Measurements from ENCODE around the gene CACNA1G. TPM values are rescaled to one million over a fixed set of nuclear protein-coding genes. Genes with fewer than 3 reads are reported as not detected.

Gene CACNA1G
- total and polyA plus RNA-seq, 5 donors: 4.3 to 14.8 (median 4.5) TPM

DNA sequence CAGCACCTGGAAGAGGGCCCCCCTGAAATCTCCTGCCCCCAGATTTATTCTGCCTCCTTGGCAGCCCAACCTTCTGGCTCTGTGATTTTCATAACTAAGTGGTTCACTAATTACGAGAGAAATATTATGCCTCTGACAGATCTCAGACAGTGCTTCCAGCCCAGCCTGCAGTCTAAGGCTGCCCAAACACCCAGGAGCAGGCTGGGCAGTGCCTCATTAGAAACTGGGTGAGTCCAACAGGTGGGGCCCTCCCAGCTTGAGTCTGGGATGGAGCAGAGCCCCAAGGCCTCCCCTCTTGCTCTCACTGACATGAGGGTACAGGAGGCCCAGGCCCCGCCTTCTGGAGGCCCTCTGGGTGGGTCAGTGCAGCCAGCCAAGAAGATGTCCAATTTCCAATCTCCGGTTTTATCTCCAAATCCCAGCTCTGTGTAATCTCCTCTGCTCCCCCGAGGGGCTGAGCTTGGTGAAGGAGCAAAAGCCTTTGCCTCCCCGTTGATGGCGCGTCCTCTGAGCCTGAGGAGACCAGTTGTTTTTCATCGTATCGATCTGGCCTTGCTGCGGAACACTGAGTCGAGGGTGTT lies 54.0 kb downstream of the CACNA1G start:
- H3K9me3 ChIP-seq (ENCODE audit: control insufficient read depth, low read length): no peaks in the 10 kb centered on the region
- no peak for DNase-seq
- H3K27ac ChIP-seq (ENCODE audit: low read length): no peak overlapping the region
- WGBS: 72% methylated on average over 11 of the region's 11 CpGs
- H3K27me3 ChIP-seq (ENCODE audit: control insufficient read depth, insufficient read depth): no peaks in the 10 kb centered on the region
- ATAC-seq: no peak
- H3K4me1 ChIP-seq (ENCODE audit: control insufficient read depth, insufficient read depth, low read length): no peaks in the 10 kb centered on the region
- no peak overlapping the region for H3K4me3 ChIP-seq (ENCODE audit: low read length)
- intact Hi-C loops (cut with DNase I): loop anchor here in 2 of 4 donors (5.0 kb wide), 2 partner anchors 57 to 67 kb away; partner anchors contain the start of gene SPATA20 (in 1 of the 2)

DNA sequence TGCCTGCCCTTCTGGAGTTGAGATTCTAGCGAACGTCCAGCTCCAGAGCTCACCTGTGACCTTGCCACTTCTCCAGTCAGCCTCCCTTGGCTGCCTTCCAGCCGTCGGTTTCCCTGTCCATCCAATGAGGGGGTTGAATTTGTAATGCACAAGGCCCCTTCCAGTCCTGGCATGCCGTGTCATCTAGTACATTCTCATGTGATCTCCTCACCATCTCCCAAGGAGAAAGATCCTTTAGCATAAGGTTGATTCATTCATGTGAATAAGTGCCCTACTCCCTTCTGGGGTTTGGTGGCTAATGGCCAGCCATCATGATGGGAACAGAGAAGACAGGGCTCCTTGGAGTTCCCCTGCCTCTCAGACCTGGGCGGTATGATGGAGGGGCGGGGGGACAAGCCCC lies 55.3 kb downstream of the CACNA1G start:
- intact Hi-C loops (cut with DNase I): loop anchor here in 1 of 4 donors (5.0 kb wide), 1 partner anchor 59 kb away; no protein-coding TSS in a partner anchor
- DNase-seq (no peak), ATAC-seq (no peak)
- 70% methylated on average over 7 of the region's 7 CpGs for WGBS
- Histone ChIP-seq H3K4me3 (ENCODE audit: low read length) (no peak overlapping the region), H3K27ac (ENCODE audit: low read length) (no peak overlapping the region), H3K4me1 (ENCODE audit: control insufficient read depth, insufficient read depth, low read length) (no peaks in the 10 kb centered on the region), H3K9me3 (ENCODE audit: control insufficient read depth, low read length) (no peaks in the 10 kb centered on the region), H3K27me3 (ENCODE audit: control insufficient read depth, insufficient read depth) (no peaks in the 10 kb centered on the region)

DNA sequence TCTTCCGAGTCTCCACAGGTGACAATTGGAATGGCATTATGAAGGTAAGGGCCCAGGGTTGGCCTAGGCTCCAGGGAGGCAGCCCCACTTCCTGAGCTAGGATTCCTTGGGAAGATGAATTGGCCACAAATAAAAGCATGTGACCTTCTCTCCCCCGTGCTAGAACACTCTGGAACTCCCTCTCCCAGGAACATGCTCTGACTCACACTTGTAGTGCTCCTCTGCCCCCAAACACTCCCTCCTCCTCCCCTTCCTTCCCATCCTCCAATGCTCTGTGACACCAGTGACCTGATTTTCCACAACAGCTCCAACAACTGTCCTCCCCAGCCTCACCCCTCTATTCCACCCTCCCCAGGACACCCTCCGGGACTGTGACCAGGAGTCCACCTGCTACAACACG lies 57.8 kb downstream of the CACNA1G start:
- no peaks in the 10 kb centered on the region for H3K27me3 ChIP-seq (ENCODE audit: control insufficient read depth, insufficient read depth)
- H3K9me3 ChIP-seq (ENCODE audit: control insufficient read depth, low read length): no peaks in the 10 kb centered on the region
- no peak overlapping the region for H3K27ac ChIP-seq (ENCODE audit: low read length)
- 74% methylated on average over 4 of the region's 4 CpGs for WGBS
- ATAC-seq: no peak
- no peak for DNase-seq
- H3K4me1 ChIP-seq (ENCODE audit: control insufficient read depth, insufficient read depth, low read length): no peaks in the 10 kb centered on the region
- no peak overlapping the region for H3K4me3 ChIP-seq (ENCODE audit: low read length)
- intact Hi-C loops (cut with DNase I): loop anchor here in 1 of 4 donors (5.0 kb wide), 1 partner anchor 61 kb away; no protein-coding TSS in a partner anchor

DNA sequence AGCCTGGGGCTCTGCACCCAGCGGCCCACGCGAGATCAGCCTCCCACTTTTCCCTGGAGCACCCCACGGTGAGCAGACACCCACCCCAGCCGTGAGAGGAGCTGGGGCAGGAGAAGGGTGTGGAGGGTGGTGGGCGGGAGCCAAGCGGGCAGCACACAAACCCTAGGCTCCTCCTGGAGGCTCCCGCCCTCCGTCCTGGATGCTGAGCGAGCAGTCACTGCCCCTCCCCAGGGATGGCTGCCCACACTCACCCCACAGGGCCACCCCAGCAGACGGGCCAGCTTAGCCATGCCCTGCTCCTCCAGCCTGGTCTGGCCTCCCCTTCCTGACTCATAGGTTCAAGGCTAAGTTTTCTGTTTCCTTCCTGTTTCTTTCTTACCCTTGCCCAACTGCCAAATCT lies 58.4 kb downstream of the CACNA1G start:
- intact Hi-C loops (cut with DNase I): loop anchor here in 1 of 4 donors (5.0 kb wide), 1 partner anchor 62 kb away; no protein-coding TSS in a partner anchor
- Histone ChIP-seq H3K9me3 (ENCODE audit: control insufficient read depth, low read length) (no peaks in the 10 kb centered on the region), H3K27me3 (ENCODE audit: control insufficient read depth, insufficient read depth) (no peaks in the 10 kb centered on the region), H3K4me3 (ENCODE audit: low read length) (no peak overlapping the region), H3K27ac (ENCODE audit: low read length) (no peak overlapping the region), H3K4me1 (ENCODE audit: control insufficient read depth, insufficient read depth, low read length) (no peaks in the 10 kb centered on the region)
- DNase-seq: peak in 2 of 3 donors; percentile 8 to 51
- peak in 1 of 2 donors; percentile 32 for ATAC-seq
- WGBS: 86% methylated on average over 11 of the region's 11 CpGs

DNA sequence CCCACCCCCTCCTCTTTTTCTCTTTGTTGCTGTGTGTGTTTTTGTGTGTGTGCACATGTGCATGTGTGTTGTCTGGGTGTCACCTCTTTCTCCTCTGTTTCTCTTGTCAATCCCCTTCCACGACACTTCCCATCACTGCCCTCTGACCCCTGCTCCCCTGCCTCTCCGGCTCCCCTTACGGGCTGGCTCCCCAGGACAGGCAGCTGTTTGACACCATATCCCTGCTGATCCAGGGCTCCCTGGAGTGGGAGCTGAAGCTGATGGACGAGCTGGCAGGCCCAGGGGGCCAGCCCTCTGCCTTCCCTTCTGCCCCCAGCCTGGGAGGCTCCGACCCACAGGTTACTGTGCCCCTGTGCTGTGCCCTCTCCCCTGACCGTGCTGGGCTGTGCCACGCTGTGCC lies 59.0 kb downstream of the CACNA1G start:
- Histone ChIP-seq H3K27me3 (ENCODE audit: control insufficient read depth, insufficient read depth) (no peaks in the 10 kb centered on the region), H3K9me3 (ENCODE audit: control insufficient read depth, low read length) (no peaks in the 10 kb centered on the region), H3K4me1 (ENCODE audit: control insufficient read depth, insufficient read depth, low read length) (no peaks in the 10 kb centered on the region), H3K27ac (ENCODE audit: low read length) (no peak overlapping the region), H3K4me3 (ENCODE audit: low read length) (no peak overlapping the region)
- intact Hi-C loops (cut with DNase I): loop anchor here in 1 of 4 donors (5.0 kb wide), 1 partner anchor 62 kb away; no protein-coding TSS in a partner anchor
- DNase-seq: peak in 2 of 3 donors; percentile 7 to 38
- WGBS: 88% methylated on average over 7 of the region's 7 CpGs
- no peak for ATAC-seq

DNA sequence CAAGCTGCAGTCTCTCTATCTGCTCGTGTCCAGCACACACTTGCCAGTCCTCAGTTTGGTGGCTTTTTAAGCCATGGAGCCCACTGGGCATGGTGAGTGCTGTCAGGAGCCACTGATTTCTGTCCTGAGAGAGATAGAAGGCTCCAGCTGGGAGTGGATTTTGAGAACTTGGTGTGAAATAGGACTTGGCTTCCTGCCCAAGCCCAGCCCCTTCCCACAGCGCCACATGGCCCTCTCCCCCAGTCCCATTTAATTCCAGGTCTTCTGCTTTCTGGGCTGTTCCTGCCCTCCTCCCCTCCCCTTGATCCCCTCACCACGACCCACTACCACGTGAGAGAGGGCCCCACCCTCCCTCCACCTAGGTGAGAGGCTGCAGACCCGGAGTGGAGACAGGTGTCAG lies 59.7 kb downstream of the CACNA1G start:
- no peaks in the 10 kb centered on the region for H3K27me3 ChIP-seq (ENCODE audit: control insufficient read depth, insufficient read depth)
- 62% methylated on average over 5 of the region's 5 CpGs for WGBS
- H3K27ac ChIP-seq (ENCODE audit: low read length): no peak overlapping the region
- ATAC-seq: no peak
- H3K4me1 ChIP-seq (ENCODE audit: control insufficient read depth, insufficient read depth, low read length): no peaks in the 10 kb centered on the region
- H3K9me3 ChIP-seq (ENCODE audit: control insufficient read depth, low read length): no peaks in the 10 kb centered on the region
- intact Hi-C loops (cut with DNase I): loop anchor here in 2 of 4 donors (5.0 to 10.0 kb wide), 2 partner anchors 73 to 135 kb away; partner anchors contain the start of gene SPATA20 (in 1 of the 2)
- DNase-seq: peak in 1 of 3 donors; percentile 19
- H3K4me3 ChIP-seq (ENCODE audit: low read length): no peak overlapping the region

DNA sequence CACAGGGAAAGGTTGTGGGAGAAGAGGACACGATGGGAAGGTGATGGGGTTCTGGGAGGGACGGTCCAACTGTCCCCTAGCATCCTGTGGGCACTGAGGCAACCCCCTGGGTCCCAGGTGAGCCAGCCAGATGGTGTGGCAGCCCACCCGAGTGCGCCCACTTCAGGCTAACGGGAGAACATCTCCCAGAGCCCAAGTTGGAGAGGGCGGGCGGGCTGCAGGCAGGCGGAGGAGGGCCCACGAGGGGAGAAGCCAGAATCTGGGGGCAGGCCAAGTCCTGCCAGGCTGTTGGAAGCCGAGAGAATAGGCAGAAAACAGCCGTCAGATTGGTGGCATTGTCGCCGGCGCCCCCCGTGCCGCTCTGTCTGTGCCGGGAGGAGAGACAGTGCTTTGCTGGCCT lies 60.3 kb downstream of the CACNA1G start:
- Histone ChIP-seq H3K27me3 (ENCODE audit: control insufficient read depth, insufficient read depth) (no peaks in the 10 kb centered on the region), H3K4me3 (ENCODE audit: low read length) (no peak overlapping the region), H3K9me3 (ENCODE audit: control insufficient read depth, low read length) (no peaks in the 10 kb centered on the region), H3K27ac (ENCODE audit: low read length) (no peak overlapping the region), H3K4me1 (ENCODE audit: control insufficient read depth, insufficient read depth, low read length) (no peaks in the 10 kb centered on the region)
- 70% methylated on average over 17 of the region's 17 CpGs for WGBS
- ATAC-seq (no peak), DNase-seq (peak in 2 of 3 donors; percentile 28 to 34)
- intact Hi-C loops (cut with DNase I): loop anchor here in 2 of 4 donors (5.0 to 10.0 kb wide), 2 partner anchors 74 to 136 kb away; partner anchors contain the start of gene SPATA20 (in 1 of the 2)

DNA sequence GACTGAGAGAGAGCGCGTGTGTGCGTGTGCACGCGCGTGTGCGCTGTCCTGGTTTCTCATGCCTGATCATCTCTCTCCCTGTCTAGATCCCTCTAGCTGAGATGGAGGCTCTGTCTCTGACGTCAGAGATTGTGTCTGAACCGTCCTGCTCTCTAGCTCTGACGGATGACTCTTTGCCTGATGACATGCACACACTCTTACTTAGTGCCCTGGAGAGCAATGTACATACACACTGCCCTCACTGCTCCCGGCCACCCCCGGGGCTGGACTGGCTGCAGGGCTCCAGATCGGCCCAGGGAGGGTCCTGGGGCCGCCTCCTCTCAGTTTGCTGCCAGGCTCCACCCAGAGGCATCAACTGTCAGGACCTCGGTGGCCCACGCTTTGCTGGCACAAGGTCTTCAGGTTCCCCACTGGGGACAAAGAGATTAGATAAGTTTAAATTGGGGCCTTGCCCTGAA lies 61.1 kb downstream of the CACNA1G start:
- H3K27me3 ChIP-seq (ENCODE audit: control insufficient read depth, insufficient read depth): no peaks in the 10 kb centered on the region
- intact Hi-C loops (cut with DNase I): loop anchor here in 2 of 4 donors (5.0 to 10.0 kb wide), 2 partner anchors 74 to 137 kb away; partner anchors contain the start of gene SPATA20 (in 1 of the 2)
- no peak overlapping the region for H3K4me3 ChIP-seq (ENCODE audit: low read length)
- no peaks in the 10 kb centered on the region for H3K4me1 ChIP-seq (ENCODE audit: control insufficient read depth, insufficient read depth, low read length)
- no peaks in the 10 kb centered on the region for H3K9me3 ChIP-seq (ENCODE audit: control insufficient read depth, low read length)
- 54% methylated on average over 16 of the region's 16 CpGs for WGBS
- DNase-seq (peak in 2 of 3 donors; percentile 15 to 32), ATAC-seq (no peak)
- no peak overlapping the region for H3K27ac ChIP-seq (ENCODE audit: low read length)

DNA sequence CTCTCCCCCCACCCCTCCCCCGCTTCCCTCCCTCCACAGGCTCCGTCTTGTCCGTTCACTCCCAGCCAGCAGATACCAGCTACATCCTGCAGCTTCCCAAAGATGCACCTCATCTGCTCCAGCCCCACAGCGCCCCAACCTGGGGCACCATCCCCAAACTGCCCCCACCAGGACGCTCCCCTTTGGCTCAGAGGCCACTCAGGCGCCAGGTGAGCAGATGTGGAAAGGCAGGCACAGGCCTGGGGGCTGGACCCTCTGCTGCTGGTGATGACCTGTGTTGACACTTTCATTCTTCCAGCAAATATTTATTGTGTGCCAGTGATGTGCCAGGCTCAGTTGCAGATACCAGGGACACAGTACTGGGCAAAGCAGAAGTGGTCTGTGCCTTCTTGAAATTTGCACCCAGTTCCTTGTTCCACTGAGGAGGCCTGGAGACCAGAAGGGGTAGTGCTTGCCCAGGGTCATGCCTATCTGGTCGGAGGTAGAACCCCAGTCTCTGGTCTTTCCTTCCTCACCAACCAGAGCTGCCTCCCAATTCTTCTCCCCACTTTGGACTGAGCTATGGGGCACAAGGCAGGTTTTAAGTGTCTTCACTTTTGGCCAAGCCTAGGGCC lies 63.9 kb downstream of the CACNA1G start:
- H3K4me1 ChIP-seq (ENCODE audit: control insufficient read depth, insufficient read depth, low read length): no peaks in the 10 kb centered on the region
- no peaks in the 10 kb centered on the region for H3K9me3 ChIP-seq (ENCODE audit: control insufficient read depth, low read length)
- intact Hi-C loops (cut with DNase I): loop anchor here in 2 of 4 donors (5.0 to 10.0 kb wide), 2 partner anchors 77 to 140 kb away; partner anchors contain the start of gene SPATA20 (in 1 of the 2)
- peak in 1 of 3 donors; percentile 30 for DNase-seq
- ATAC-seq: no peak
- 83% methylated on average over 7 of the region's 7 CpGs for WGBS
- H3K27me3 ChIP-seq (ENCODE audit: control insufficient read depth, insufficient read depth): no peaks in the 10 kb centered on the region
- no peak overlapping the region for H3K4me3 ChIP-seq (ENCODE audit: low read length)
- H3K27ac ChIP-seq (ENCODE audit: low read length): no peak overlapping the region

DNA sequence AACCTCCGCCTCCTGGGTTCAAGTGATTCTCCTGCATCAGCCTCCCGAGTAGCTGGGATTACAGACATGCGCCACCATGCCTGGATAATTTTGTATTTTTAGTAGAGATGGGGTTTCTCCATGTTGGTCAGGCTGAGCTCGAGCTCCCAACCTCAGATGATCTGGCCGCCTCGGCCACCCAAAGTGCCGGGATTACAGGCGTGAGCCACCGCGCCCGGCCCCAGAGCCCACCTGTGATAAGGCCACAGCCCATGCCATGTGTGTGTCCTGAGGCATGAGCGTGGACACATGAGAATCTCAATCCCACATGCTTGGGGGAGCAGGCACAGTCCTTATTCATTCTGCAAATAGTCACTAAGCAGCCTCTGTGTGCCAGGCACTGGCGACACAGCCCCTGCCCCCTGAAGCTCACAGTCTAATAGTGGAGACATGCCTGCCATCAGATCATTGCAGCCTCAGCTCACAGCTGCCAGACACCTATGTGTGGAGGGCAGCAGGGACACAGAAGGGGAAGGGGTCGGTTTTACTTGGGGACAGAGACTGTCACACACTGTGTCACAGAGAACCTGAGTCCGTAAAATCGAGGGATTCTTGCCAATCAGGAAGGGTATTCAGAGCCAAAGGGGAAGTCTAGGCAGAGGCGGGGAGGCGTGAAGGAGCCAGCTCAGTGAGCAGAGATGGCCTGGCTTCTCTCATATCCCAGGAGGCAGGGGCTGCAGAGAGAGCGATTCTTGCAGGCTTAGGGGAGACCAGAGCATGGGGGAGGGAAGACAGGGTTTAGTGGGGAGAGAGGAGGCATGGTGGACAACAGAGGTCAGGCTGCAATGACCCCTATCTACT lies 64.7 kb downstream of the CACNA1G start:
- H3K4me1 ChIP-seq (ENCODE audit: control insufficient read depth, insufficient read depth, low read length): no peaks in the 10 kb centered on the region
- no peak overlapping the region for H3K4me3 ChIP-seq (ENCODE audit: low read length)
- ATAC-seq (peak in 1 of 2 donors; percentile 5), DNase-seq (no peak)
- WGBS: 78% methylated on average over 19 of the region's 19 CpGs
- intact Hi-C loops (cut with DNase I): loop anchor here (5.0 to 10.0 kb wide), 2 partner anchors 73 to 140 kb away; no protein-coding TSS in a partner anchor
- H3K27ac ChIP-seq (ENCODE audit: low read length): no peak overlapping the region
- H3K27me3 ChIP-seq (ENCODE audit: control insufficient read depth, insufficient read depth): no peaks in the 10 kb centered on the region
- no peaks in the 10 kb centered on the region for H3K9me3 ChIP-seq (ENCODE audit: control insufficient read depth, low read length)

All from right cardiac atrium (tissue), 5 donors.